Activated CD4-positive, alpha-beta T cell treated with anti-CD3 and anti-CD28 coated beads, Interleukin-2, amount 10 ng/mL, durations not matched to agents 7 days and 5 days (primary cell): ENCODE data around the gene B4GALNT4. TPM values are rescaled to one million over a fixed set of nuclear protein-coding genes. Genes with fewer than 3 reads are reported as not detected.
A peak's percentile ranks its signal among the peaks of the same experiment; 100 is the strongest.
"Not testable (repeated sequence)": the region's sequence is repeated elsewhere in the genome, so short reads cannot be mapped to it uniquely, and the experiment has no call there.

Experiments used
- CTCF ChIA-PET: fragments of 350-600 bp; sonication (Branson Sonifier 250); formaldehyde crosslinking; loops from one replicate; lab custom pipeline; 2021; ENCODE audit warnings: antibody characterized with exemption; lab: Charles Lee
- POLR2A ChIA-PET: fragments of 350-600 bp; sonication (Branson Sonifier 250); formaldehyde crosslinking; loops from one replicate; lab custom pipeline; 2021; ENCODE audit warnings: antibody characterized with exemption; lab: Charles Lee
- DNase-seq: peaks from one replicate; pipeline ENCODE4 v3.0.0-alpha.2; 2020
- H3K27ac Mint-ChIP-seq: one replicate; pipeline ENCODE4 v1.8.0; 2021; ENCODE audit warnings: mild to moderate bottlenecking, moderate library complexity, mixed read lengths
- H3K27me3 Mint-ChIP-seq: one replicate; pipeline ENCODE4 v1.8.0; 2021; ENCODE audit warnings: mixed read lengths
- H3K36me3 Mint-ChIP-seq: one replicate; pipeline ENCODE4 v1.8.0; 2021; ENCODE audit warnings: low read depth, mixed read lengths
- H3K4me1 Mint-ChIP-seq: one replicate; pipeline ENCODE4 v1.8.0; 2021; ENCODE audit warnings: mixed read lengths
- H3K4me3 Mint-ChIP-seq: one replicate; pipeline ENCODE4 v1.8.0; 2021; ENCODE audit warnings: mild to moderate bottlenecking, moderate library complexity, mixed read lengths
- H3K9me3 Mint-ChIP-seq: one replicate; pipeline ENCODE4 v1.8.0; 2021; ENCODE audit warnings: mixed read lengths
- total RNA-seq, 2 experiments: library from RNA; stranded (reverse); gene quantifications; one replicate each; pipeline ENCODE4 v1.2.3, GENCODE V29; 2021

B4GALNT4 gene
- total RNA-seq, 2 experiments from 2014 or later = 1.5 to 1.6 TPM

DNA sequence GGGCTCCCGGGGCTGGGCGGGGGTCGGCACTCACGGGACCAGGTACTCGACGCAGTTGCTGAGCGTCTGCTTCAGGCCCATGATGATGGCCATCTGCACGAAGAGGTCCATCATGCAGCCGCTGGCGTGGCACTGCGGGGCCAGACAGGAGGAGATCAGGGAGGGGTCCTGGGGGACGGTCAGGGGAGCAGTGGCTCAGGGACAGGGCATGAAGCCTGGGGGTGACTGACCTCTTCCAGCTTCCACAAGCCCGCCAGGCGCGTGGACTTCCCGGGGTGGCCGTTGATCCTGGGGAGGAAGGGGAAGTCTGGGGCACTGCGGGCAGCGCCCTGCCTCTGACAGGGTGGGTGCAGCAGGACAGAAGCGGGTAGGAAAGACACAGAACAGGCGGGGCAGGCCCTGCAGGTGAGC is 51.6 kb downstream of the B4GALNT4 start:
- no peak overlapping the region for H3K27ac Mint-ChIP-seq
- ChIA-PET POLR2A (no interaction called here), CTCF (interaction anchor here (0.7 kb wide), 1 partner anchor 22 kb away, joined by 3 read pairs; no protein-coding TSS in a partner anchor)
- H3K9me3 Mint-ChIP-seq = no peaks in the 10 kb centered on the region
- H3K4me1 Mint-ChIP-seq = peaks cover 11% of the 10 kb centered on the region
- no peak overlapping the region for H3K4me3 Mint-ChIP-seq
- peaks cover 20% of the 10 kb centered on the region for H3K36me3 Mint-ChIP-seq
- H3K27me3 Mint-ChIP-seq = no peaks in the 10 kb centered on the region
- no peak for DNase-seq

- no peak for DNase-seq
- ChIA-PET POLR2A (no interaction called here), CTCF (interaction anchor here (1.7 kb wide), 1 partner anchor 15 kb away, joined by 3 read pairs; no protein-coding TSS in a partner anchor)
- H3K27me3 Mint-ChIP-seq = no peaks in the 10 kb centered on the region
- no peak overlapping the region for H3K4me3 Mint-ChIP-seq
- no peak overlapping the region for H3K27ac Mint-ChIP-seq
- peaks cover 19% of the 10 kb centered on the region for H3K36me3 Mint-ChIP-seq
- H3K4me1 Mint-ChIP-seq = peaks cover 7% of the 10 kb centered on the region
- H3K9me3 Mint-ChIP-seq = no peaks in the 10 kb centered on the region
Observed at GRCh38 chr11:422249-422656, 53.0 kb downstream of the B4GALNT4 start.

DNA sequence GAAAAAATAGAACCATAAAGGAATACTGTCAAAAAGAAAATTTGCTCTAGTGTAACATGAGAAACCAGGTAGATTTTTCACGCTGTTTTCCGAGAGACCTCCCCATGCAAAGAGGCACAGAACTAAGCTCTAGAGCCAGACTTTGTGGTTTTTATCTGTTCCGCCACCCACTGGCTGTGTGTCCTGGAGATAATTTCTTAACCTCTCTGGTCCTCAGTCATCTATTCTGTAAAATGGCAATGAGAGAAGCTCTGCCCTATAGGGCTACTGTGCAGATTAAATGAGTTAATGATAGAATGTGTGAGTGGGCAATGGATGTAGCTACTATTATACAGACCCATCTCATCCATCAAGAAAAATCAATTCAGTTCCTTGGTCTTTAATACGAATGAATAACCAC is 54.9 kb downstream of the B4GALNT4 start:
- H3K4me1 Mint-ChIP-seq = no peaks in the 10 kb centered on the region
- H3K36me3 Mint-ChIP-seq = peaks cover 17% of the 10 kb centered on the region
- DNase-seq = no peak
- ChIA-PET CTCF (interaction anchor here (0.9 kb wide), 1 partner anchor 95 kb away, joined by 3 read pairs; no protein-coding TSS in a partner anchor), POLR2A (no interaction called here)
- no peaks in the 10 kb centered on the region for H3K9me3 Mint-ChIP-seq
- no peak overlapping the region for H3K4me3 Mint-ChIP-seq
- H3K27ac Mint-ChIP-seq = no peak overlapping the region
- H3K27me3 Mint-ChIP-seq = no peaks in the 10 kb centered on the region

DNA sequence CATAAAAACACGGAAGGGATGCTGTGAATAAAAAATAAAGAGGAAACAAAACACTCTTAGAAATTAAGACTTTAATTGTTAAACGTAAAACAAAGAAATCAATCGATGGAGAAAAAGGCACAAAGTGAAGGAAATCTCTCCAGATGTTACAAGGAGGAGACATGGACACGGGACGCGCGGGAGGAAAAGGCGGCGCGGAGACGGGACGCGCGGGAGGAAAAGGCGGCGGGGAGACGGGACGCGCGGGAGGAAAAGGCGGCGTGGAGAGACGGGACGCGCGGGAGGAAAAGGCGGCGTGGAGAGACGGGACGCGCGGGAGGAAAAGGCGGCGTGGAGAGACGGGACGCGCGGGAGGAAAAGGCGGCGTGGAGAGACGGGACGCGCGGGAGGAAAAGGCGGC is 55.5 kb downstream of the B4GALNT4 start:
- POLR2A ChIA-PET, DNase-seq, H3K27me3 Mint-ChIP-seq: not testable (repeated sequence)

GRCh38 chr11:425301-425700 is 56.0 kb downstream of the B4GALNT4 start:
- H3K4me1 Mint-ChIP-seq = no peaks in the 10 kb centered on the region
- peak overlapping the region; percentile 12 for H3K27ac Mint-ChIP-seq
- no peaks in the 10 kb centered on the region for H3K27me3 Mint-ChIP-seq
- DNase-seq = no peak
- POLR2A ChIA-PET = no interaction called here
- CTCF ChIA-PET = no interaction called here
- no peak overlapping the region for H3K4me3 Mint-ChIP-seq
- no peaks in the 10 kb centered on the region for H3K9me3 Mint-ChIP-seq
- H3K36me3 Mint-ChIP-seq = peaks cover 17% of the 10 kb centered on the region

More for the DNA sequence above, 55.5 kb downstream of the B4GALNT4 start:
- H3K4me3 Mint-ChIP-seq, H3K9me3 Mint-ChIP-seq, H3K27ac Mint-ChIP-seq, H3K4me1 Mint-ChIP-seq: not testable (repeated sequence)
- peaks cover 17% of the 10 kb centered on the region for H3K36me3 Mint-ChIP-seq
- CTCF ChIA-PET = interaction anchor here (0.9 kb wide), 1 partner anchor 94 kb away, joined by 3 read pairs; no protein-coding TSS in a partner anchor

- no peak overlapping the region for H3K27ac Mint-ChIP-seq
- CTCF ChIA-PET = interaction anchor here (1.6 kb wide), 2 partner anchors 11 to 18 kb away, joined by 4 to 5 read pairs; no protein-coding TSS in a partner anchor
- no peaks in the 10 kb centered on the region for H3K4me1 Mint-ChIP-seq
- H3K27me3 Mint-ChIP-seq = no peaks in the 10 kb centered on the region
- H3K9me3 Mint-ChIP-seq = no peaks in the 10 kb centered on the region
- H3K4me3 Mint-ChIP-seq = no peak overlapping the region
- POLR2A ChIA-PET = no interaction called here
- DNase-seq = no peak
- H3K36me3 Mint-ChIP-seq = peaks cover 17% of the 10 kb centered on the region
Observed at GRCh38 chr11:426851-427250, 57.6 kb downstream of the B4GALNT4 start.

- Mint-ChIP-seq H3K4me3 (no peak overlapping the region), H3K27ac (no peak overlapping the region), H3K36me3 (peaks cover 20% of the 10 kb centered on the region), H3K27me3 (no peaks in the 10 kb centered on the region), H3K9me3 (no peaks in the 10 kb centered on the region), H3K4me1 (no peaks in the 10 kb centered on the region)
- no peak for DNase-seq
- ChIA-PET POLR2A (no interaction called here), CTCF (interaction anchor here (1.0 kb wide), 1 partner anchor 12 kb away, joined by 3 read pairs; no protein-coding TSS in a partner anchor)
Observed at GRCh38 chr11:428295-428694, 59.0 kb downstream of the B4GALNT4 start.

GRCh38 chr11:429391-429790 is 60.1 kb downstream of the B4GALNT4 start:
- Mint-ChIP-seq H3K27ac (no peak overlapping the region), H3K4me1 (no peaks in the 10 kb centered on the region), H3K9me3 (no peaks in the 10 kb centered on the region), H3K36me3 (peaks cover 18% of the 10 kb centered on the region), H3K4me3 (no peak overlapping the region), H3K27me3 (no peaks in the 10 kb centered on the region)
- ChIA-PET CTCF (no interaction called here), POLR2A (no interaction called here)
- DNase-seq = no peak

DNA sequence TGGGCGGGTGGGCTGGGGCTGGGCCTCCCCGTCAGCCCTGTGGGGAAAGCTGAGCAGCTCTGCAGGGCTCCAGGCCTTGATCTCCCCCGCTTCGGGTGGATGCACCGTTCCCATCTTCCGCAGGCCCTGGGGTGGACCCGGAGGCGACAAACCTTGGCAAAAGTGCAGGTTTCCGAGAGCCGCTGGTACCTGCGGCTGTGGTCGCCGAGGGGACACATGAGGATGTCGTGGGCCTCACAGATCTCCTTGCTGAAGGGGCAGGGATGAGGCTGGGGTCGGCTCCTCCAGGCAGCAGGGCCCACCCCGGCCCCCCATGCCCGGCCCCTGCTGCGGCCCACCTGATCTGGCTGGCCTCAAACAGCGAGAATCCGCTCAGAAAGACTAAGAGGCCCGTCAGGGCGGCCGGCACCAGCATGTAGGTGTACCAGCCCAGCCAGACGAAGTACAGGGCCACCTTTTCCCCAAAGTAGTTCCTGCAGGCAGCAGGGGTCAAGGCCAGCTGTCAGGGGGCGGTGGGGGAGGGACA is 60.7 kb downstream of the B4GALNT4 start:
- no peak for DNase-seq
- Mint-ChIP-seq H3K9me3 (no peaks in the 10 kb centered on the region), H3K4me1 (peaks cover 2% of the 10 kb centered on the region), H3K4me3 (no peak overlapping the region), H3K36me3 (peaks cover 14% of the 10 kb centered on the region), H3K27ac (no peak overlapping the region), H3K27me3 (no peaks in the 10 kb centered on the region)
- ChIA-PET CTCF (no interaction called here), POLR2A (no interaction called here)

Other genes starting within 250 kb of the B4GALNT4 start
- not detected for gene SCGB1C1, start 176.4 kb upstream of the B4GALNT4 start, total RNA-seq
- 10 to 100 TPM; 29.7 to 33.2 TPM for gene BET1L, start 162.1 kb upstream of the B4GALNT4 start, total RNA-seq
- gene RIC8A, start 161.8 kb upstream of the B4GALNT4 start, total RNA-seq = 100 to 1,000 TPM; 111 to 124 TPM
- 10 to 100 TPM; 11.3 to 12.7 TPM for gene SIRT3, start 133.2 kb upstream of the B4GALNT4 start, total RNA-seq
- 100 to 1,000 TPM; 125 to 153 TPM for gene PSMD13, start 132.5 kb upstream of the B4GALNT4 start, total RNA-seq
- gene NLRP6, start 91.1 kb upstream of the B4GALNT4 start, total RNA-seq = 1 to 10 TPM; 5.5 to 6.5 TPM
- 100 to 1,000 TPM; 325 to 377 TPM for gene PGGHG, start 80.4 kb upstream of the B4GALNT4 start, total RNA-seq
- gene IFITM5, start 70.0 kb upstream of the B4GALNT4 start, total RNA-seq = not detected
- 1,000 to 10,000 TPM; 1,561 to 1,733 TPM for gene IFITM2, start 61.7 kb upstream of the B4GALNT4 start, total RNA-seq
- gene IFITM1, start 55.5 kb upstream of the B4GALNT4 start, total RNA-seq = 1,000 to 10,000 TPM; 1,306 to 1,465 TPM
- 100 to 1,000 TPM; 213 to 271 TPM for gene IFITM3, start 48.6 kb upstream of the B4GALNT4 start, total RNA-seq
- not detected for gene PKP3, start 24.7 kb downstream of the B4GALNT4 start, total RNA-seq
- gene SIGIRR, start 45.5 kb downstream of the B4GALNT4 start, total RNA-seq = 100 to 1,000 TPM; 226 to 255 TPM
- 10 to 100 TPM; 88.2 to 94.2 TPM for gene ANO9, start 72.5 kb downstream of the B4GALNT4 start, total RNA-seq
- 10 to 100 TPM; 22.7 to 25.2 TPM for gene PTDSS2, start 80.8 kb downstream of the B4GALNT4 start, total RNA-seq
- gene RNH1, start 137.7 kb downstream of the B4GALNT4 start, total RNA-seq = 10 to 100 TPM; 90.6 to 99.5 TPM
- 10 to 100 TPM; 51.7 to 63.5 TPM for gene HRAS, start 166.1 kb downstream of the B4GALNT4 start, total RNA-seq
- gene LRRC56, start 168.0 kb downstream of the B4GALNT4 start, total RNA-seq = 1 to 10 TPM; 2.0 to 2.1 TPM
- 1 to 10 TPM; 3.4 to 4.8 TPM for gene LMNTD2, start 191.2 kb downstream of the B4GALNT4 start, total RNA-seq
- gene RASSF7, start 191.5 kb downstream of the B4GALNT4 start, total RNA-seq = 10 to 100 TPM; 30.7 to 38.1 TPM
- gene PHRF1, start 207.0 kb downstream of the B4GALNT4 start, total RNA-seq = 10 to 100 TPM; 46.8 to 48.6 TPM
- gene IRF7, start 246.5 kb downstream of the B4GALNT4 start, total RNA-seq = 100 to 1,000 TPM; 152 to 154 TPM